Activated CD4-positive, alpha-beta T cell treated with anti-CD3 and anti-CD28 coated beads for 36 hours (primary cell): ENCODE data around the gene UBE3A. TPM values are rescaled to one million over a fixed set of nuclear protein-coding genes. Genes with fewer than 3 reads are reported as not detected.
"Not testable (repeated sequence)": the region's sequence is repeated elsewhere in the genome, so short reads cannot be mapped to it uniquely, and the experiment has no call there.

Experiments
- ATAC-seq: fragments of 200-7000 bp; cut with Tn5 transposase; one replicate; pipeline ENCODE4 v1.10.0; 2021; ENCODE audit warnings: mild to moderate bottlenecking, moderate library complexity
- CTCF ChIA-PET: fragments of 350-600 bp; sonication (Branson Sonifier 250); formaldehyde crosslinking; loops from one replicate; lab custom pipeline; 2021; ENCODE audit warnings: antibody characterized with exemption; lab: Charles Lee
- POLR2A ChIA-PET: fragments of 350-600 bp; sonication (Branson Sonifier 250); formaldehyde crosslinking; loops from one replicate; lab custom pipeline; 2021; ENCODE audit warnings: antibody characterized with exemption, inconsistent platforms; lab: Charles Lee
- DNase-seq: peaks from one replicate; pipeline ENCODE4 v3.0.0-alpha.2; 2020
- H3K27ac Mint-ChIP-seq: one replicate; pipeline ENCODE4 v1.8.0; 2021; ENCODE audit warnings: mixed read lengths
- H3K27me3 Mint-ChIP-seq: one replicate; pipeline ENCODE4 v1.8.0; 2021; ENCODE audit warnings: mixed read lengths
- H3K36me3 Mint-ChIP-seq: one replicate; pipeline ENCODE4 v1.8.0; 2021; ENCODE audit warnings: low read depth, mixed read lengths
- H3K4me1 Mint-ChIP-seq: one replicate; pipeline ENCODE4 v1.8.0; 2021; ENCODE audit warnings: mixed read lengths
- H3K4me3 Mint-ChIP-seq: one replicate; pipeline ENCODE4 v1.8.0; 2021; ENCODE audit warnings: mild to moderate bottlenecking, moderate library complexity, mixed read lengths
- H3K9me3 Mint-ChIP-seq: one replicate; pipeline ENCODE4 v1.8.0; 2021; ENCODE audit warnings: low read depth, mixed read lengths
- intact Hi-C, 2 experiments: fragments of 100-400 bp; cut with DNase I in 1 of 2; cut with micrococcal nuclease in 1 of 2; formaldehyde crosslinking; loops; one replicate each; pipeline versions ENCODE4 v1.14.2 to v1.15.1; 2022 to 2024; cut with DNase I, micrococcal nuclease
- total RNA-seq, 2 experiments: library from RNA; stranded (reverse); gene quantifications; one replicate each; pipeline ENCODE4 v1.2.3, GENCODE V29; 2021

The UBE3A gene
- total RNA-seq, 2 experiments from 2014 or later: 101 to 139 TPM

DNA sequence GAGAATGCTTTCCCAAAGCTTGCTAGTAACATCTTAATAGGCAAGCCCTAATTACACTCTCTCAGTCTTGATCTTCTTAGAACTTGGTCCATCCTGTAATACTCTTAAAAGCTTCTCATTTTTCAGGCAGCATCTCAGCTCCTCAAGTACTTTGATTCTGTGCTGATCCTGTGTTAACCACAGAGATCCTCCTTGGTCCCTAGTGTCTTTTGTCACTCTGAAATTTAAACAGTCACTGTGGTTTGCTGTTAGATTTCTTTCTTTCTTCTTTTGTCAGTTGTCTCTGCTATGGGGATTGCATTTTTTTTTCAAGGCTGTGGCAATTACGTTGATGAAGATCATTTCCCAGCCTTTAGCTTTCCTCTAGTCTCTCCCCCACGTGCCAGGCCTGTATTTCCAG is 26.0 kb upstream of the UBE3A start:
- intact Hi-C loops: no loop called here
- H3K4me1 Mint-ChIP-seq: no peaks in the 10 kb centered on the region
- no peak overlapping the region for H3K27ac Mint-ChIP-seq
- no peaks in the 10 kb centered on the region for H3K9me3 Mint-ChIP-seq
- no peak overlapping the region for H3K4me3 Mint-ChIP-seq
- no peaks in the 10 kb centered on the region for H3K36me3 Mint-ChIP-seq
- ChIA-PET POLR2A (interaction anchor here (0.5 kb wide), 1 partner anchor 100 kb away, joined by 3 read pairs; no protein-coding TSS in a partner anchor), CTCF (no interaction called here)
- ATAC-seq: no peak
- H3K27me3 Mint-ChIP-seq: peaks cover 4% of the 10 kb centered on the region
- DNase-seq: no peak

GRCh38 chr15:25464383-25464782 is 25.6 kb upstream of the UBE3A start:
- Mint-ChIP-seq H3K27me3 (peaks cover 4% of the 10 kb centered on the region), H3K4me1 (no peaks in the 10 kb centered on the region), H3K36me3 (no peaks in the 10 kb centered on the region), H3K27ac (no peak overlapping the region), H3K9me3 (no peaks in the 10 kb centered on the region), H3K4me3 (no peak overlapping the region)
- intact Hi-C loops: no loop called here
- ATAC-seq (no peak), DNase-seq (no peak)
- ChIA-PET CTCF (no interaction called here), POLR2A (interaction anchor here (0.5 kb wide), 1 partner anchor 99 kb away, joined by 3 read pairs; no protein-coding TSS in a partner anchor)

DNA sequence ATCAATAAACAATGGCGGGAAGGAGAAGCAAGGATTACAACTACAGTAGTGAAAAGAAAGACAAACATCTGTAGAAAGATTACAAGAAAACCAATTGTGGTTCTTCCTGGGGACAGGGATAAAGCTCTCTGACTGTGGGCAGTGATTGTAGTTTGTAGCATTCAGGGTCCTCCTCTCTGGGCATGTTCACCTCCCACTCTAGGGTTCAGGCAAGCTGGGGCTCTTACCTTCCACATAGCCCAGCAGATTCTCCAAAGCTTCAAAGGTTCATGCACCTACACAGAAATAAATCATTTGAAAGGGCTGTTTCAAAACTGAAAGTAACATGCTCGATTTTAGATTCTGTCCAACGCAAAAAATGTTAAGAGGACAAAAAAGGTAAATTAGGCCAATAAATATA is 17.4 kb upstream of the UBE3A start:
- Mint-ChIP-seq H3K27ac (no peak overlapping the region), H3K4me3 (no peak overlapping the region), H3K9me3 (peaks cover 4% of the 10 kb centered on the region), H3K36me3 (peaks cover 3% of the 10 kb centered on the region), H3K4me1 (no peaks in the 10 kb centered on the region), H3K27me3 (no peaks in the 10 kb centered on the region)
- ChIA-PET CTCF (no interaction called here), POLR2A (no interaction called here)
- ATAC-seq: no peak
- DNase-seq: no peak
- intact Hi-C loops: no loop called here

- intact Hi-C loops: no loop called here
- H3K36me3 Mint-ChIP-seq: peaks cover 4% of the 10 kb centered on the region
- DNase-seq (no peak), ATAC-seq (no peak)
- ChIA-PET POLR2A (no interaction called here), CTCF (no interaction called here)
- H3K9me3 Mint-ChIP-seq: peaks cover 8% of the 10 kb centered on the region
- H3K27ac Mint-ChIP-seq: no peak overlapping the region
- no peaks in the 10 kb centered on the region for H3K27me3 Mint-ChIP-seq
- no peak overlapping the region for H3K4me3 Mint-ChIP-seq
- no peaks in the 10 kb centered on the region for H3K4me1 Mint-ChIP-seq
Observed at GRCh38 chr15:25455226-25455625, 16.4 kb upstream of the UBE3A start.

- ATAC-seq: no peak
- POLR2A ChIA-PET: no interaction called here
- no peaks in the 10 kb centered on the region for H3K4me1 Mint-ChIP-seq
- H3K36me3 Mint-ChIP-seq: peaks cover 6% of the 10 kb centered on the region
- no peaks in the 10 kb centered on the region for H3K27me3 Mint-ChIP-seq
- no peak overlapping the region for H3K4me3 Mint-ChIP-seq
- intact Hi-C loops: no loop called here
- CTCF ChIA-PET: no interaction called here
- no peak overlapping the region for H3K27ac Mint-ChIP-seq
- H3K9me3 Mint-ChIP-seq: peaks cover 10% of the 10 kb centered on the region
- no peak for DNase-seq
Observed at GRCh38 chr15:25454771-25455170, 15.9 kb upstream of the UBE3A start.

DNA sequence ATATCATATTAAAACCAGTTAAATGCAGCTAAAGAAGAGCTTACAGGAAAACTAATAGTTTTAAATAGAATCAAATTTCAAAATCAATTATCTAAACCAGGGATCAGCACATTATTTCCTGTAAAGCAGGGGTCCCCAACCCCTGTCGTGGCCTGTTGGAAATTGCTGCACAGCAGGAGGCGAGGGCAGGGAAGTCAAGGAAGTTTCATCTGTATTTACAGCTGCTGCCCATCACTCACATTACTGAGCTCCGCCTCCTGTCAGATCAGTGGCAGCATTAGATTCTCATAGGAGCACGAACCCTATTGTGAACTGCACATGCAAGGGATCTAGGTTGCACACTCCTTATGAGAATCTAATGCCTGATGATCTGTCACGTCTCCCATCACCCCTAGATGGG is 14.4 kb upstream of the UBE3A start:
- CTCF ChIA-PET, POLR2A ChIA-PET, intact Hi-C loops: not testable (repeated sequence)

GRCh38 chr15:25451501-25451900 is 12.7 kb upstream of the UBE3A start:
- no peak overlapping the region for H3K4me3 Mint-ChIP-seq
- ChIA-PET POLR2A (no interaction called here), CTCF (no interaction called here)
- H3K36me3 Mint-ChIP-seq: peaks cover 6% of the 10 kb centered on the region
- intact Hi-C loops: no loop called here
- H3K27ac Mint-ChIP-seq: no peak overlapping the region
- no peaks in the 10 kb centered on the region for H3K4me1 Mint-ChIP-seq
- DNase-seq (no peak), ATAC-seq (no peak)
- H3K27me3 Mint-ChIP-seq: peaks cover 5% of the 10 kb centered on the region
- H3K9me3 Mint-ChIP-seq: peaks cover 10% of the 10 kb centered on the region

More for the DNA sequence above, 14.4 kb upstream of the UBE3A start:
- not testable (repeated sequence) for DNase-seq, H3K27ac Mint-ChIP-seq, H3K4me1 Mint-ChIP-seq, ATAC-seq, H3K36me3 Mint-ChIP-seq, H3K9me3 Mint-ChIP-seq, H3K4me3 Mint-ChIP-seq, H3K27me3 Mint-ChIP-seq

DNA sequence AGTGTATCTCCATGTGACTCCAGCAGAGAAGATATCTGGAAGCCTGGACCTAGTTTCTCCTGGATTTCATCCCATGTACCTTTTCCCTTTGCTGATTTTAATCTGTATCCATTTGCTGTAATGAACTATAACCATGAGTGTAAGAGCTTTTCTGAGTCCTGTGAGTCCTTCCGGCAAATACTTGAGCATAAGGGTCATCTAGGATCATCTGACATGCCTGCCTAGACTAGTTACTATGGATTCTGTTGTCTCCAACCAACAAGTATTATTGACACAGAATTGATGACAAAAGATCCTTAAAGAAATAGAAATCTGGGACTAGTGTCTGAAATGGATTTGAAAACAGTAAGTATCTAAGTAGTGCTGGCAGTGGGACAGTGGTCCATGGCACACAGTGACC is 11.3 kb upstream of the UBE3A start:
- Mint-ChIP-seq H3K27me3 (peaks cover 5% of the 10 kb centered on the region), H3K4me3 (no peak overlapping the region), H3K4me1 (no peaks in the 10 kb centered on the region), H3K36me3 (peaks cover 6% of the 10 kb centered on the region), H3K9me3 (peaks cover 10% of the 10 kb centered on the region), H3K27ac (no peak overlapping the region)
- ChIA-PET CTCF (no interaction called here), POLR2A (no interaction called here)
- ATAC-seq (no peak), DNase-seq (no peak)
- intact Hi-C loops: no loop called here

DNA sequence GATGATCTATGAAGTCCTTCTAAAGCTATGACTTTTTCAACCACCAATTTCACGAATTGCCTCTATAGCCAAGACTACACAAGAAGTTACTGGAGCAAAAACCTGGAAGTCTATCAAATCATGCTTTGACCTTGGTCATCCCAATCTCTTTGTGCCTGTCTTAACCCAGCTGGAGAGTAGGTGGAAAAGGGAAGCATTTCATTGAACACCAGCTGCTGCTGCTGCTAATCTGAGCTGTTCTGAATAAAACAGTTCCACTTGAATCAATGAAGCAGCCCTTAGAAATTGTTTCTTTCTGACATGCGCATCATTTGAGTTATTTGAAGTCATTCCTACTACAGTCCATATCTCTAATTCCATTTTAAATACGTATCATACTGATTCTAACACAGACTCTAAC is 7.3 kb upstream of the UBE3A start:
- Mint-ChIP-seq H3K27ac (no peak overlapping the region), H3K9me3 (peaks cover 5% of the 10 kb centered on the region), H3K4me1 (no peaks in the 10 kb centered on the region), H3K4me3 (no peak overlapping the region), H3K27me3 (peaks cover 7% of the 10 kb centered on the region), H3K36me3 (peaks cover 3% of the 10 kb centered on the region)
- intact Hi-C loops: no loop called here
- ChIA-PET CTCF (no interaction called here), POLR2A (interaction anchor here (0.7 kb wide), 1 partner anchor 423 kb away, joined by 3 read pairs; no protein-coding TSS in a partner anchor)
- ATAC-seq: no peak
- DNase-seq: no peak

DNA sequence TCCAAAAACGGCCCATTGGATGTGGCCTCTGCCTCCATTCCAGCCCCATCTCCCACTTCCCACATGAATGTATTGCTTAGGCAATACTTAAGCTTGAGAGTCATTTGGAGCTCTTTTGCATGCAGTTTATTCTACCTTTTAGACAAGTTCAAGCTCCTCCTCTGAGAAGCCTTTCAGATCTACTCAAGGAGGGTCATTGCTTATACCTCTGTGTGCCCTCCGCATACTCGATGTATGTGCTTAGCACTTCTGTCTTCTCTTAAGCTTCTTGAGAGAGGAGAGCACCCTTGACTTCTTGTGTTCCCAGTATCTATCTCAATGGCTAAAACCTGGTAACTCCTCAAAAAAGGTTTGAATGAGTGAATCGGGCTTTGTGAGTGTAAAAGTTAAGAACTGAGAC is 6.6 kb upstream of the UBE3A start:
- no peak for DNase-seq
- POLR2A ChIA-PET: interaction anchor here (0.7 kb wide), 1 partner anchor 423 kb away, joined by 3 read pairs; no protein-coding TSS in a partner anchor
- H3K4me3 Mint-ChIP-seq: no peak overlapping the region
- intact Hi-C loops: no loop called here
- no peak overlapping the region for H3K27ac Mint-ChIP-seq
- H3K4me1 Mint-ChIP-seq: no peaks in the 10 kb centered on the region
- CTCF ChIA-PET: no interaction called here
- peaks cover 7% of the 10 kb centered on the region for H3K27me3 Mint-ChIP-seq
- ATAC-seq: no peak
- peaks cover 1% of the 10 kb centered on the region for H3K9me3 Mint-ChIP-seq
- H3K36me3 Mint-ChIP-seq: peaks cover 3% of the 10 kb centered on the region

- ATAC-seq: no peak
- ChIA-PET CTCF (no interaction called here), POLR2A (no interaction called here)
- no peak overlapping the region for H3K27ac Mint-ChIP-seq
- intact Hi-C loops: no loop called here
- H3K27me3 Mint-ChIP-seq: peaks cover 2% of the 10 kb centered on the region
- no peak for DNase-seq
- H3K36me3 Mint-ChIP-seq: peaks cover 3% of the 10 kb centered on the region
- no peak overlapping the region for H3K4me3 Mint-ChIP-seq
- peaks cover 12% of the 10 kb centered on the region for H3K4me1 Mint-ChIP-seq
- H3K9me3 Mint-ChIP-seq: no peaks in the 10 kb centered on the region
Observed at GRCh38 chr15:25441111-25441510, 2.3 kb upstream of the UBE3A start.

DNA sequence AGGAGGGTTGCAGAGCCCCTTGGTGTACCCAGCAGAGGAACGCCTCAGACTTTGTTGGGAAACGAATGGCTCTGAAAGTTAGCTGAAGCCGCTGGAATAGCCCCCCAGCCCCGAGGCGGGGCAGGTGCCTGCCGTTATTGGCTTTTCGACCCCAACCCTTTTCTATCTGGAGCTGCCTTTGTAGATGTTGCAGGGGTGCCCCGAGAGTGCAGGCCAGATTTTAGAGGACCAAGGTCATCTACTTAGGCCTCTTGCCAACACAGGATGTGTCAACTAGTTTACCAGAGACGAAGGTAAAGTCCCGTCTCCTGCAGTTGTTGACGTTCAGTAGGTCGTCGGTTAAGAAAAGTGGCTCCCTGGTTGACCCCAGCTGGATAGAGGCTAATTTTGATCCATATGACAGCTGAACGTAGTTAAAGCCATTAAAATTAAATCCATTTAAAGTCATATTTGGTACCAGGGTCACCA is 579 bp upstream of the UBE3A start:
- DNase-seq (no peak), ATAC-seq (no peak)
- Mint-ChIP-seq H3K36me3 (peaks cover 14% of the 10 kb centered on the region), H3K9me3 (no peaks in the 10 kb centered on the region), H3K4me3 (peak overlapping the region; percentile 90), H3K27me3 (peaks cover 1% of the 10 kb centered on the region), H3K4me1 (peaks cover 29% of the 10 kb centered on the region), H3K27ac (peak overlapping the region; percentile 92)
- CTCF ChIA-PET: interaction anchor here (1.3 kb wide), 1 partner anchor 129 kb away, joined by 3 read pairs; no protein-coding TSS in a partner anchor
- POLR2A ChIA-PET: no interaction called here
- intact Hi-C loops: loop anchor here (1.0 to 5.0 kb wide), 8 partner anchors 33 to 666 kb away; partner anchors contain the start of gene ATP10A (in 1 of the 2)
